GM18867 (cell line): ENCODE measurements around the gene CES2.
A peak's percentile ranks its signal among the peaks of the same experiment; 100 is the strongest.
"Not testable (repeated sequence)": the region's sequence is repeated elsewhere in the genome, so short reads cannot be mapped to it uniquely, and the experiment has no call there.

Experiments used
- ATAC-seq: cut with Tn5 transposase; IDR thresholded peaks from one replicate; pipeline ENCODE4 v1.9.1; 2021; ENCODE audit warnings: mild to moderate bottlenecking, moderate library complexity; ENCODE audit not compliant: unreplicated experiment

Gene CES2

GRCh38 chr16:66934138-66934838 lies 1.0 kb upstream of the CES2 start, which contains the start of gene CIAO2B:
TSS of gene CIAO2B (minus strand) at chr16:66934402. CDS start at chr16:66934364, 38 bp downstream.
- ATAC-seq, result peak; percentile 74

- peak; percentile 23 for ATAC-seq
These were observed 440 bp upstream of the CES2 start for GRCh38 chr16:66934839-66935313.

GRCh38 chr16:66936462-66936861 lies 1.1 kb downstream of the CES2 start:
- ATAC-seq, result no peak

GRCh38 chr16:66936889-66937554 lies 1.7 kb downstream of the CES2 start:
- ATAC-seq, result no peak

DNA sequence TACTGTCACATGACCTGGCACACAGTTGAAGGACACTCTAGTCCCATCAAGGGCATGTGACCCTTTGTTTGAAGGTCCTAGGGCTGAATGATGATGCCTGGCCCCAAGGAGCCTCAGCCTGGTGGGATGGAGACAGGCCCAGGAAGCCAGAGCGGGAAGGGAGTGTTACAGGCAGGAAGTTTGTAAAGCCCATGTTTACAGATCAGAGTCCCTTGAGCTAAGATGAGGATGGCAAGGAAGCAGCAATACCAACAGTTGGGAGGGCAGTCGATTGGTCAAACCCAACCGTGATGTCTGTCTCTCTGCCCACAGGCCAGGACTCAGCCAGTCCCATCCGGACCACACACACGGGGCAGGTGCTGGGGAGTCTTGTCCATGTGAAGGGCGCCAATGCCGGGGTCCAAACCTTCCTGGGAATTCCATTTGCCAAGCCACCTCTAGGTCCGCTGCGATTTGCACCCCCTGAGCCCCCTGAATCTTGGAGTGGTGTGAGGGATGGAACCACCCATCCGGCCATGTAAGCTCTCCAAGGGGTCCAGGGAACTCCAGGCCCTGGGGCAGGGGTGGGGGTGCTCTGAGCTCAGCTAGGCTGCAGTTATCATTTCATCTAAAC lies 2.5 kb downstream of the CES2 start:
- no peak for ATAC-seq

- no peak for ATAC-seq
These were observed 4.0 kb downstream of the CES2 start for GRCh38 chr16:66939366-66939765.

- no peak for ATAC-seq
These were observed 4.9 kb downstream of the CES2 start for GRCh38 chr16:66940236-66940635.

GRCh38 chr16:66942981-66943380 lies 7.7 kb downstream of the CES2 start:
- ATAC-seq, result no peak

DNA sequence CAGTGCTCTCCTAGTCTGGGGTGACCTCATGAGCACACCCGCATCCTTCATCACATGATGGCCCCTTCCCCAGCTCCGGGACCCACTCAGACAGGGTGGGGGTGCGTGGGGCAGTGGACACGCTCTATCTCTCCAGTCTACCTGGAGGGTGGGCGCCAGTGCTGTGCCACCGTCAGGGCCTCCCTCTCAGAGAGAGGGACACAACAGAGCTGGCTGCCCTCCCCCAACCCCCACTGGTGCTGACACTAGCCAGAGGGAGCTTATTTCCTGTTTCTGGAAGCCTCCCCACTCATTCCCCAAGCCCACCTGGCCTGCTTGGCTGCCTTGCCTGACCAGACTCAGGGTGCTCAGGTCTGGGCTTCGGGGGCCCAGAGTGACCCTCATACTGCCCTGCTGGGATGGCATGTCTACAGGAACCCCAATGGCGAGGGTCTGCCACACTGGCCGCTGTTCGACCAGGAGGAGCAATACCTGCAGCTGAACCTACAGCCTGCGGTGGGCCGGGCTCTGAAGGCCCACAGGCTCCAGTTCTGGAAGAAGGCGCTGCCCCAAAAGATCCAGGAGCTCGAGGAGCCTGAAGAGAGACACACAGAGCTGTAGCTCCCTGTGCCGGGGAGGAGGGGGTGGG lies 8.2 kb downstream of the CES2 start:
- no peak for ATAC-seq

DNA sequence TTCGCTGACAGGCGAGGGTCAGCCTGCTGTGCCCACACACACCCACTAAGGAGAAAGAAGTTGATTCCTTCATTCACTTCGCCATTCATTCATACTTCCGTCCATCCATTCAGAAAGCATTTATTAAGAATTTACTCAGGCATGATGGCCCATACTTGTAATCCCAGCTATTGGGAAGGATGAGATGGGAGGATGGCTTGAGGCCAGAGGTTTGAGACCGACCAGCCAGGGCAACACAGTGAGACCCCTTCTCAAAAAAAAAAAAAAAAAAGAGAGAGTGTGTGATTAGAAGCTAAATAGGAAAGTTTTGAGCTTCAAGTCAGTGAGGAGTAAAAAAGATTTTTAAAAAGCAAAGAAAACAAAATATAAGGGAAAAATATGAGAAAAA lies 8.7 kb downstream of the CES2 start:
- no peak for ATAC-seq

GRCh38 chr16:66944971-66945370 lies 9.7 kb downstream of the CES2 start:
- ATAC-seq, result not testable (repeated sequence)

DNA sequence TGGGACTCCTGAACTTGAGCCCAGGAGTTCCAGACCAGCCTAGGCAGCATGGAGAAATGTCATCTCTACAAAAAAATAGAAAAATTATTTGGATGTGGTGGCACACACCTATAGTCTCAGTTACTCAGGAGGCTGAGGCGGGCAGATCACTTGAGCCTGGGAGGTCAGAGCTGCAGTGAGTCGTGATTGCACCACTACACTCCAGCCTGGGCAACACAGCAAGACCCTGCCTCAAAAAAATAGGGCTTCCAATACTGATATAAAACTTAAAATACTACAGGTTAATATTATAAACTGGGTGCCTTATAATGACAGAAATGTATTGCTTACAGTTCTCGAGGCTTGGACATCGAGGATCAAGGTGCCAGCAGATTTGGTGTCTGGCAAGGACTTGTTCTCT lies 10.6 kb downstream of the CES2 start:
- no peak for ATAC-seq

- ATAC-seq, result no peak
These were observed 11.2 kb downstream of the CES2 start for GRCh38 chr16:66946541-66946940.

DNA sequence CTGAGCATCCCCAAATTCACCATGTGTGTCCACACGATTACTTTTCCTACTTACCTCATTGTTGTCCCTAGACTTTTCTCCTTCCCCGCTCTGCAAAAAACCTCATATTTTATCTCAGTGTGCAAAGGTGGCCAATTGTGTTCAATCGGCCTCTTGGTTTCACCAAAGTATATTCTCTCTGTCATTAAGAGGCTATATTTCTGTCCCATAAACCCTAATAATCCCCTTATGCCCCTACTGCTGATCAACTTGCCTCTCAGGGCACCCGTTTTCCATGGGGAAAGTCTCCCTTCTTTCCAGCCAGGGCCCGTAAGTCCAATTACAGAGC lies 11.6 kb downstream of the CES2 start:
- no peak for ATAC-seq

DNA sequence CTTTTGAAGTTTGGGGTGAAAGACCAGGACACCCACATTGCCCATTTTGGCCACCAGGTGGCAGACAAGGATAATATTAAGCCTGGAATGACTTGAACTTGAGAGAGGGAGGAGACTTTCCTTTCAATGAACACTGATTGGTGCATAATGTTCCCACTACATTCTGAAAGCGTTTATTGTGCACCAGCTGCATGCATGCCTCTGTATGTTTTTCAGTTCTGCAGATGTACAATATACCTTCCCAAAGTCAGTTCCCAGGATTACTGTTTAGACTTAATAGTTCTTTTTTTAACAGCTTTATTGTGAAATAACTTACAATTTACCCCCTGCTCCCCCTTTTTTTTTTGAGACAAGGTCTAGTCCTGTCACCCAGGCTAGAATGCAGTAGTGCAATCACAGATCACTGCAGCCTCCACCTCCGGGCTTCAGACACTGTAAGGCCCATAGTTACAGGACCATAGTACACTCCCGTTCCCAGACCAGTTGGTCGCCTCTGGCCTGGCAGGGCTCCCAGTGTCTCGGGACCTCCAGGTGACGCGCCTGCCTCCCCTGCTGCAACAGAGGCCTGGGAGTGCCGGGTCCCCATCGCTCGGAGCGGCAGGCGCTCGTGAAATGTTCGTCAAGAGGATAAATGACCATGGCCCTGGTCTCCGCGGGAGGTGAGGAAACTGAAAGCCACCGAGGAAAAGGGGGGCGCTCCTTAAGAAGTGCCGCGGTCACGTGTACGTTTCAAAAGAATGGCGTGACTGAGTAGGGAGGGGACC lies 12.2 kb downstream of the CES2 start:
- peak; percentile 69 for ATAC-seq

DNA sequence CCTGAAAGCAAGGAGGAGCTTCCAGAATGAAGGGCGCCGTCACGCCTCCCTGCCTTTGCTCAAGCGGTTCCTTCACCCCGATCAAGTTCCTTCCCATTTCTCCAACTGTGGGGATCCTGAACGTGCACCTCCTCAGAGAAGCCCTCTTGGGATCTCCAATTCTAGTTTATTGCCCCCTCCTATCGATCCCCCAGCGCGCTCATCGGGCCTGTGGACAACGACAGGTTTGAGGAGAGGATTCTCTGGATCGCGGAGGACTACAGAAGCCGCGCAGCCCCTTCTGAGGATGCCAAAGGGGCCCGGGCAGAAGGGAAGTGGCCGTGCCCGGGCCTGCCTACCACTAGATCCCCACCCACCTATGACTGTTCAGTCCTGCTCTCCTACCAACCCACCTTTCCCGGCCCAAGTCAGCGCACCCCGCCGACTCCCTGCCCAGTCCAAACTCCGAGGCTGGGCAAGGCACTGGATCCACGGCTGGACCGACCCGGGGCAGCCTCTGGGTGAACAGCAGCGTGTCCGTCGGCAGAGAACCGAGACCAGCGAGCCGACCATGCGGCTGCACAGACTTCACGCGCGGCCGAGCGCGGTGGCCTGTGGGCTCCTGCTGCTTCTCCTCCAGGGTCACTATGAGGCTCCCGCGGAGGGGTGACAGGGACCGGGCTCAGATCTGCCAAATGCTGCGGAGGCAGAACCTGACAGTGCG lies 13.0 kb downstream of the CES2 start:
- no peak for ATAC-seq

- ATAC-seq, result no peak
These were observed 13.5 kb downstream of the CES2 start for GRCh38 chr16:66948837-66949225.

DNA sequence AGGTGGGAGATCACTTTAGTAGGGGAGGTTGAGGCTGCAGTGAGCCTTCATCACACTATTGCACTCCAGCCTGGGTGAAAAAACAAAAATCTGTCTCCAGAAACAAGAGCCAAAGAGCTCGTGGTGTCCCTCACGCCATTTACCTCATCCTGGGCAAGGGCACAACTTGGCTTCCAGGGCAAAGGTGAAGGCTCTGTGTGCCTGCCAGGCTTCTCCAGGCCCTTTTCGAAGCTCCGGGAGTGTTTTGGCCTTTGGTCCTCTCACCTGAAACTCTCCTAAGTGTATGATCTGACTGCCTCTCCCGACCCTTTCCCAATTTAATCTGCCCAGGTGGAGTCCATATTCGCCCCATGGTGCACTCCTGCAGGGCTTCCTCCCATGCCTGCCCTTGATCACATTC lies 14.2 kb downstream of the CES2 start:
- no peak for ATAC-seq

DNA sequence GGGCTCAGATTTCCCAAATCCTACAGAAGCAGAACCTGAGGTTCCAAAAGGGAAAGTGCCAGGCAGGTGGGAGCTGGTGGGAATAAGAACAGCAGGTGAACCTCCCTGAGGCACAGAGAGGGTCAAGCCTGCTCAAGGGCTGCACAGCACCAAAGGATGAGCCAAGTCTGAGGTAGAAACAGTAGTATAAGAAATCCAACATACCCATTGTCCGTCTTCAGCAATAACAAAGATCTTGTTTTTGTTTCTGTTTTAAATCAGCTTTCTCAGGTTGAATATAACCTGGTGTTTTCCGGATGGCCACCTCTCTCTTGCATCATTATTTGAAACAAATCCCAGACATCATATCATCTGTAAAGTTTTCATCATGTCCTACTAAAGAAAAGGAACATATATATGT lies 15.1 kb downstream of the CES2 start:
- no peak for ATAC-seq
